GM12874 (cell line): ENCODE measurements around the gene FAM171A1.

Experiments used
- TF ChIP-seq, protein P1 (sequence below): IDR thresholded peaks from 2 replicates; pipeline ENCODE4 v1.5.1; 2011; ENCODE audit warnings: low read depth, mild to moderate bottlenecking, control low read depth, low read length, moderate library complexity; ENCODE audit not compliant: insufficient read depth

The FAM171A1 gene

DNA sequence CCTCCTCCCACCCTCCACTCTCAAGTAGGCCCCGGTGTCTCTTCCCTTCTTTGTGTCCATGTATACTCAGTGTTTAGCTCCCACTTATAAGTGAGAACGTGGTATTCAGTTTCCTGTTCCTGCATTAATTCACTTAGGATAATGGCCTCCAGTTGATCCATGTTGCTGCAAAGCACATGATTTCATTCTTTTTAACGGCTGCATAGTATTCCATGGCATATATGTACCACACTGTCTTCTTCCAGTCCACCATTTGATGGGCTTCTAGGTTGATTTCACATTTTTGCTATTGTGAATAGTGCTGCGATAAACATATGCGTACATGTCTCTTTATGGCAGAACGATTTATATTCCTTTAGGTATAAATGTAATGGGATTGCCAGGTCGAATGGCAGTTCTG, 51.0 kb downstream of the FAM171A1 start:
- TF ChIP-seq, protein P1, sequence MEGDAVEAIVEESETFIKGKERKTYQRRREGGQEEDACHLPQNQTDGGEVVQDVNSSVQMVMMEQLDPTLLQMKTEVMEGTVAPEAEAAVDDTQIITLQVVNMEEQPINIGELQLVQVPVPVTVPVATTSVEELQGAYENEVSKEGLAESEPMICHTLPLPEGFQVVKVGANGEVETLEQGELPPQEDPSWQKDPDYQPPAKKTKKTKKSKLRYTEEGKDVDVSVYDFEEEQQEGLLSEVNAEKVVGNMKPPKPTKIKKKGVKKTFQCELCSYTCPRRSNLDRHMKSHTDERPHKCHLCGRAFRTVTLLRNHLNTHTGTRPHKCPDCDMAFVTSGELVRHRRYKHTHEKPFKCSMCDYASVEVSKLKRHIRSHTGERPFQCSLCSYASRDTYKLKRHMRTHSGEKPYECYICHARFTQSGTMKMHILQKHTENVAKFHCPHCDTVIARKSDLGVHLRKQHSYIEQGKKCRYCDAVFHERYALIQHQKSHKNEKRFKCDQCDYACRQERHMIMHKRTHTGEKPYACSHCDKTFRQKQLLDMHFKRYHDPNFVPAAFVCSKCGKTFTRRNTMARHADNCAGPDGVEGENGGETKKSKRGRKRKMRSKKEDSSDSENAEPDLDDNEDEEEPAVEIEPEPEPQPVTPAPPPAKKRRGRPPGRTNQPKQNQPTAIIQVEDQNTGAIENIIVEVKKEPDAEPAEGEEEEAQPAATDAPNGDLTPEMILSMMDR = no peak

DNA sequence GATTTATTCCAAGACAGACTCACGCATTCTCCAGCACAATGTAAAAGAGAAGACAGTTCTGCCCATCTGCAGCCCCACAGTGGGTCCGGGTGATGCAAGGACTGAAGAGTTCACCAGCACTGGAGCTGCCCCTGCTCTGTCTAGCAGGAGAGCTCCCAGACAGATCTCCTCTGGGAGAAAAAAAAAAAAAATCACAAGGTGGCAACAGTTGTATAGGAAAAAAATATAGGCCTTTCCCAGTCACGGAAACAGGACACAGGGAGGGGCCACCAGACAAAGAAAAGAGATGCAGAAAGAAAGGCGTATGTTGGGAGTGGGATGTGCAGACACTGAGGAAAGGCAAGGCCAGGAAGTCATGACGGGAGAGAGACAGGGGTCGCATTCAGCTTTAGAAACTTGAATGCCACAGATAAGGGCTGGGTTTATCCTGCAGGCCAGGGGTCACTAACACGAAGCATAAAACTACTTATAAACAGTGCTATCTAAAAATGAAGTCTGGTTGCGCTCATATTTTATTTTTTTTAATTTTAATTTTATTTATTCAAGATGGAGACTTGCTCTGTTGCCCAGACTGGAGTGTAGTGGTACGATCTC, 54.1 kb downstream of the FAM171A1 start:
- TF ChIP-seq, protein P1 = no peak

DNA sequence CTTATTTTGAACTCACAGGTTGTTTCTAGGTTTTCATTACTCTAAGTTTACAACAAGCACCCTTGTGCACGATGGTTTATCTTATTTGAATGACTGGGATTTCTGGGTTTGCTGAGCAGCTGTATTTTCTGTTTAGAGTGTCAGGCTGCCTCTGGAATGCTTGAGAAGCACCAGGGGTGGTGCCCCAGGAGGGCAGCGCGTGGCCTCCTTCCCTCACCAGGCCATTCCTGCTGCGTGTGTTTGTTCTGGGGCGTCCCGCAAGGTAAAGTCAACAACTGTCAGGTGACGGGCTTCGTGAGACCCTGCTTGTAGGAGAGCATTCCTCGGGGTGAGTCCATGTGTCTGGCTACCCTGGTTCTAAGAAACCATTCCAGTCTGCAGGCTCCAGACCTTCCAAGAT, 54.9 kb downstream of the FAM171A1 start:
- TF ChIP-seq, protein P1 = no peak

DNA sequence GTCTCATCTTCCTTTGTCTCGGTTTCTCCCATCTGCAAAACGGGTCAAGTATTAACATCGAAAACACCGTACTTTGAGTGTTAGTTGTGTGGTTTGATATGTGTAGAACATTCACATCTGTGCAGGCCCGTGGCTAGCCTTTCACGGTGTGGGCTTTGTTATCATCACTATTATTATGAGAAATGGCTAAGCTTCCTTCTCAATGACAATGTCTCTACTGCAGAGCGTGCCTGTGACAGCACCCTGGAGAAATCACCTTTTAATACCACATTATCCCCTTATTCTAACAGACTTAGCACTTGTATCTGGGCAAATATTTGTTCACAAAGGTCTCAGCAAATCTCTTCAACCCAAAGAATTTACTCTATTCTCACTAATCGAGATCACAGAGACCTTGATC, 55.8 kb downstream of the FAM171A1 start:
- TF ChIP-seq, protein P1 = no peak

DNA sequence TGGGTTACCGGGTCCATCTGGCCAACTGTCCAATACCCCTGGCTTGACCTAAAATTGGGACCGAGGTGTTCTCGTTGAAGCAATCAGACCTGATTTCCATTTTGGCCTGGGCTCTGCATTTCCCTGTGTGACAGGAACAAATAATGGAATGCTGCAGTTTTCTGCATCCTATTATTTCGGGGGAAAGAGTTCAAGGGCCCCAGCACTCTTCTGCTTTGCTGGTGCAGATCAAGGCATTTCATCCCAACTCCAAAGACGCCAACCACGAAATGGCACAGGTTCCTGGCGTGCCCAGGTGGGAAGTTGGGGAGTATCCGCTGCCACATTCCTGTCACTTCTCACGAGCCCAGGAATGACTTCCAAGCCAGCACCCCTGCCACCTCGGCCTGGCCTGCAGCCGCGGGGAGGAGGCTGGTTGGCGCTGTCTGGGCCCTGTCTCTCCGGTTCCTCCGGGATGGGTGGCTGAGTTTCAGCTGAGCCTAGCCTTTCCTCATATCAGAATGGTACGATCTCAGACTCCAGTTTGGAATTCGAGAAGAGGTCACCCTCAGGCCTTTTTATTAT, 56.5 kb downstream of the FAM171A1 start:
- TF ChIP-seq, protein P1 = no peak

DNA sequence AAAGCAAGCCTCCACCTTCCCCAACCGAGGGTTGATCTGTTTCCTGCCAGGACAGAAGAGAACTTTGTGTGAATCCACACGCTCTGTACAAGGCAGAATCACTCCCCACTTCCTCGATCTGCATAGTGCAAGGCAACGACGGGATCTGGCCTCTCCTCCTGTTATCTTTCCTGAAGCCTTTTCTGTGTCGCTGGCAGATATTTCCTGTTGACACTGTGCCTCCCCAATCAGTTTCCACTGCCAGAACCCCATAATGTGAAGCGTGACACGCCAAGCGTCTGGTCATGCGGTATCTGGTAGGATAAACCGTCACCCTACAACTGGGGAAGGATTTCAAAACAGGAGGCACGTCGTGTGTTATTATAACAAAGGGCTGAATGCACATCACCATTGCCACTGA, 57.2 kb downstream of the FAM171A1 start:
- TF ChIP-seq, protein P1 = no peak

DNA sequence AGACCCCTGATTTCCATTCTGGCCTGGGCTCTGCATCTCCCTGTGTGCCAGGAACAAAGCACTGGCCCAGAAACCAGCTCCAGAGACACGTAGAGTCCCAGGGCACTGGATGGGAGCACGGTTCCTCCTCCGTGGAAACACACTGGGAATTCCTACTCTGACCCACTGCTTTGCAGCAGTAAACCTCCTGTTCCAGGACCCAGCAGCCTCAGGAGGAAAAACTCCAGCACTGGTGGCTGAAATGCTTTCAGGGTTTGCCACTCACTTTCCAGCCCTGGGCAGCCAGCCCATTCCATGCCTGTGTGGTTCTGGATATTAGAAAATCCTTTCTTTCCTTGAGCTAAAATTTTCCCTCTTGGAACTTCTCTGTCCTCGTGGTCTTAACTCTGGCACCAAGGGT, 58.0 kb downstream of the FAM171A1 start:
- TF ChIP-seq, protein P1 = no peak
